Vagina (tissue), 2 donors: ENCODE data around the gene TBC1D22A.

ENCODE experiments used
- POLR2A ChIP-seq, 2 donors: fragments of 450-650 bp; IDR thresholded peaks; one replicate each; pipeline ENCODE4 v1.6.1; 2017; ENCODE audit warnings: antibody characterized with exemption in 2 of 2, mild to moderate bottlenecking in 2 of 2, moderate library complexity in 2 of 2
- POLR2AphosphoS5 ChIP-seq, 2 donors: sonication (generic); formaldehyde crosslinking; IDR thresholded peaks; one replicate each; pipeline ENCODE4 v1.9.0; 2017; ENCODE audit warnings: antibody characterized with exemption in 2 of 2, mild to moderate bottlenecking in 2 of 2, low read depth in 1 of 2; ENCODE audit not compliant: insufficient read depth in 1 of 2
- TF ChIP-seq, protein P1 (sequence below), 3 experiments: fragments of 450-650 bp in 2 of 3; fragments of 200-600 bp in 1 of 3; sonication (generic) in 1 of 3; IDR thresholded peaks; one replicate each; pipeline ENCODE4 v1.5.1; 2017 to 2019; ENCODE audit warnings: antibody characterized with exemption in 3 of 3, mild to moderate bottlenecking in 2 of 3, moderate library complexity in 2 of 3

DNA sequence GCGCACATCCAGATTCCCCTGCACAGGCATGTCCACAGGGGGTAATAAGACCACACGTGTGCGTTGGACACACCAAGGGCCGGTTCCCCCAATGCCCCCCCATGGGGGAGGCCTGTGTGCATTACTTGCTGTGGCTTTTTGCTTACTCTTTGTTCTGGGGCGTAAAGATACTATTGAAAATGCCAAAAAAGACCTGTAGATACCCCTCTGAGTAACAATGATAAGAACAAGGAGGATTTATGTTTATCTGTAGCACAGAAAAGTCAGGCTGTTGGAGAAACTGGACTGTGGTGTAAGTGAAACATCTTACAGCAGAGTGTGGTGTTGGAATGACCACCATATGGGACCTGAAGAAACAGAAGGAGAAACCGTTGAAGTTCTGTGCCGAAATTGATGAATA, 103.2 kb downstream of the TBC1D22A start:
- TF ChIP-seq POLR2AphosphoS5 (IDR thresholded peaks at IDR 0.05; ENCODE audit: insufficient read depth in 1 of 2, low read depth in 1 of 2) (no peak), POLR2A (IDR thresholded peaks at IDR 0.05) (no peak)
- TF ChIP-seq, protein P1, sequence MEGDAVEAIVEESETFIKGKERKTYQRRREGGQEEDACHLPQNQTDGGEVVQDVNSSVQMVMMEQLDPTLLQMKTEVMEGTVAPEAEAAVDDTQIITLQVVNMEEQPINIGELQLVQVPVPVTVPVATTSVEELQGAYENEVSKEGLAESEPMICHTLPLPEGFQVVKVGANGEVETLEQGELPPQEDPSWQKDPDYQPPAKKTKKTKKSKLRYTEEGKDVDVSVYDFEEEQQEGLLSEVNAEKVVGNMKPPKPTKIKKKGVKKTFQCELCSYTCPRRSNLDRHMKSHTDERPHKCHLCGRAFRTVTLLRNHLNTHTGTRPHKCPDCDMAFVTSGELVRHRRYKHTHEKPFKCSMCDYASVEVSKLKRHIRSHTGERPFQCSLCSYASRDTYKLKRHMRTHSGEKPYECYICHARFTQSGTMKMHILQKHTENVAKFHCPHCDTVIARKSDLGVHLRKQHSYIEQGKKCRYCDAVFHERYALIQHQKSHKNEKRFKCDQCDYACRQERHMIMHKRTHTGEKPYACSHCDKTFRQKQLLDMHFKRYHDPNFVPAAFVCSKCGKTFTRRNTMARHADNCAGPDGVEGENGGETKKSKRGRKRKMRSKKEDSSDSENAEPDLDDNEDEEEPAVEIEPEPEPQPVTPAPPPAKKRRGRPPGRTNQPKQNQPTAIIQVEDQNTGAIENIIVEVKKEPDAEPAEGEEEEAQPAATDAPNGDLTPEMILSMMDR (IDR thresholded peaks at IDR 0.05), result no peak
